Measurements from ENCODE around the gene DLG2.

DNA sequence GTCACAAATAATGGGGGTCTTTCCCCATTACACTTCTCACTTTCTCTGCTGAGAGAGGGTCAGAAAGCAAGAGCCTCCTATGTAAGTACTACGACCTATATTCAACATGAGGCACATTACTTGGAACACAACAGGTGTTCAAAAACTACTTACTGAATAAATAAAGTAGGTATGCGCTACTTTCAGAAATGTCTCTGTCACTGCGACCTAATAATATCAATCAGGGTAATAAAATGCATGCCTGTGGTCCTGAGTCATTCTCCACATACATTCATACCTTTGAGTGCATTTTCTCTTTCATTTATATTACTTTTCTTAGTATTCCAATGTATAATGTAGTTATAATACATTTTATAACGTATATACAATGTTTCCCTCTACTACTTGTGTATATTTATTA is 838.9 kb downstream of the DLG2 start:
- TF ChIP-seq, protein P1, sequence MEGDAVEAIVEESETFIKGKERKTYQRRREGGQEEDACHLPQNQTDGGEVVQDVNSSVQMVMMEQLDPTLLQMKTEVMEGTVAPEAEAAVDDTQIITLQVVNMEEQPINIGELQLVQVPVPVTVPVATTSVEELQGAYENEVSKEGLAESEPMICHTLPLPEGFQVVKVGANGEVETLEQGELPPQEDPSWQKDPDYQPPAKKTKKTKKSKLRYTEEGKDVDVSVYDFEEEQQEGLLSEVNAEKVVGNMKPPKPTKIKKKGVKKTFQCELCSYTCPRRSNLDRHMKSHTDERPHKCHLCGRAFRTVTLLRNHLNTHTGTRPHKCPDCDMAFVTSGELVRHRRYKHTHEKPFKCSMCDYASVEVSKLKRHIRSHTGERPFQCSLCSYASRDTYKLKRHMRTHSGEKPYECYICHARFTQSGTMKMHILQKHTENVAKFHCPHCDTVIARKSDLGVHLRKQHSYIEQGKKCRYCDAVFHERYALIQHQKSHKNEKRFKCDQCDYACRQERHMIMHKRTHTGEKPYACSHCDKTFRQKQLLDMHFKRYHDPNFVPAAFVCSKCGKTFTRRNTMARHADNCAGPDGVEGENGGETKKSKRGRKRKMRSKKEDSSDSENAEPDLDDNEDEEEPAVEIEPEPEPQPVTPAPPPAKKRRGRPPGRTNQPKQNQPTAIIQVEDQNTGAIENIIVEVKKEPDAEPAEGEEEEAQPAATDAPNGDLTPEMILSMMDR (IDR thresholded peaks at IDR 0.05) = no peak
- TF ChIP-seq POLR2A (IDR thresholded peaks at IDR 0.05) = no peak
